ENCODE data around the gene RAD23A.

DNA sequence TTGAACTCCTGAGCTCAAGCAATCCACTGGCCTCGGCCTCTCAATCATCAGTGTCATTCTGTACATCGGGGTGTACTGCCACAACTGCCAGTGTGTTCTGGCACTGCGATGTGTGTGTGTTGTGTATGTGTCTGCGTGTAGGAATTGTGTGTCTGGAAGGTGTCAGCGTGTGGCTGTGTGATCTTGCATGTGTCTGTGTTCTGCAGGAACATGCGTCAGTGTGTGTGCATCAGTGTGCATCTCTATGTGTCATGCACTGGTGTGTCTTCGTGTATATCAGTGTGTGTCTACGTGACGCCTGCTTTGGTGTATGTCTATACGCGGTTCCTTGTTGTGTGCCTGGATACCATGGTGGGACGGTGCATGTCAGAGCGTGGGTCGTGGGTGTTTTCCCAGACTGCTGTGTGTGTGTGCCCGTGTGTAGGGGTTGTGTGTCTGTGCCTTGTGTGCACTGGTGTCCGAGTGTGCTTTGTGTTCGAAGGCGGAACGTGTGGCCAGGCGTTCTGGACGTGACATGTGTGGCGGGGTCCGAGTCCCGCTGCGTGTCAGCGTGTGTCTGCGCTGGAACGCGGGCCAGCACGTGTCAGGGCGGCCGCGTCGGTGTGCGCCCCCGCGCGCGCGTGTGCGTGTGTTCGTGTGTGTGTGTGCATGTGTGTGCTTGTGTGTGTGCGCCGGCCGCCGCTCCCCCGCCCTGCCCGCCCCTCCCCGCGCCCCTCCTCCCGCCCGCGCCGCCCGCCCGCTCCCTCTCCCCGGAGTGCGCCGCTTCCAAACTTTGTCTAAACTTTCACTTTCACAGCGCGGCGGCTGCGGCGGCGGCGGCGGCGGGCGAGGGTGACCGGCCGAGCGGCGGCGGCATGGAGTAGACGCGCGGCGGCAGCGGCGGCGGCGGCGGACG is 49.3 kb downstream of the RAD23A start, which contains the start of gene NFIX:
- TF ChIP-seq POLR2A (IDR thresholded peaks at IDR 0.05; ENCODE audit: low read depth, low read length) (no peak), SIN3A (IDR thresholded peaks at IDR 0.05; ENCODE audit: low read depth, low read length) (no peak), CHD2 (IDR thresholded peaks at IDR 0.05; ENCODE audit: borderline replicate concordance, low read depth, low read length) (no peak), TAF1 (IDR thresholded peaks at IDR 0.05; ENCODE audit: borderline replicate concordance, low read depth, low read length) (no peak), SUZ12 (IDR thresholded peaks at IDR 0.05; ENCODE audit: unreplicated experiment) (no peak), SMARCA5 (IDR thresholded peaks at IDR 0.05) (no peak)
- TF ChIP-seq, protein P1, sequence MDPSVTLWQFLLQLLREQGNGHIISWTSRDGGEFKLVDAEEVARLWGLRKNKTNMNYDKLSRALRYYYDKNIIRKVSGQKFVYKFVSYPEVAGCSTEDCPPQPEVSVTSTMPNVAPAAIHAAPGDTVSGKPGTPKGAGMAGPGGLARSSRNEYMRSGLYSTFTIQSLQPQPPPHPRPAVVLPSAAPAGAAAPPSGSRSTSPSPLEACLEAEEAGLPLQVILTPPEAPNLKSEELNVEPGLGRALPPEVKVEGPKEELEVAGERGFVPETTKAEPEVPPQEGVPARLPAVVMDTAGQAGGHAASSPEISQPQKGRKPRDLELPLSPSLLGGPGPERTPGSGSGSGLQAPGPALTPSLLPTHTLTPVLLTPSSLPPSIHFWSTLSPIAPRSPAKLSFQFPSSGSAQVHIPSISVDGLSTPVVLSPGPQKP (IDR thresholded peaks at IDR 0.05; ENCODE audit: low read depth, low read length), result no peak
- TF ChIP-seq, protein P2, sequence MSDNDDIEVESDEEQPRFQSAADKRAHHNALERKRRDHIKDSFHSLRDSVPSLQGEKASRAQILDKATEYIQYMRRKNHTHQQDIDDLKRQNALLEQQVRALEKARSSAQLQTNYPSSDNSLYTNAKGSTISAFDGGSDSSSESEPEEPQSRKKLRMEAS (IDR thresholded peaks at IDR 0.05; ENCODE audit: low read depth, low read length), result no peak
- TF ChIP-seq, protein P3, sequence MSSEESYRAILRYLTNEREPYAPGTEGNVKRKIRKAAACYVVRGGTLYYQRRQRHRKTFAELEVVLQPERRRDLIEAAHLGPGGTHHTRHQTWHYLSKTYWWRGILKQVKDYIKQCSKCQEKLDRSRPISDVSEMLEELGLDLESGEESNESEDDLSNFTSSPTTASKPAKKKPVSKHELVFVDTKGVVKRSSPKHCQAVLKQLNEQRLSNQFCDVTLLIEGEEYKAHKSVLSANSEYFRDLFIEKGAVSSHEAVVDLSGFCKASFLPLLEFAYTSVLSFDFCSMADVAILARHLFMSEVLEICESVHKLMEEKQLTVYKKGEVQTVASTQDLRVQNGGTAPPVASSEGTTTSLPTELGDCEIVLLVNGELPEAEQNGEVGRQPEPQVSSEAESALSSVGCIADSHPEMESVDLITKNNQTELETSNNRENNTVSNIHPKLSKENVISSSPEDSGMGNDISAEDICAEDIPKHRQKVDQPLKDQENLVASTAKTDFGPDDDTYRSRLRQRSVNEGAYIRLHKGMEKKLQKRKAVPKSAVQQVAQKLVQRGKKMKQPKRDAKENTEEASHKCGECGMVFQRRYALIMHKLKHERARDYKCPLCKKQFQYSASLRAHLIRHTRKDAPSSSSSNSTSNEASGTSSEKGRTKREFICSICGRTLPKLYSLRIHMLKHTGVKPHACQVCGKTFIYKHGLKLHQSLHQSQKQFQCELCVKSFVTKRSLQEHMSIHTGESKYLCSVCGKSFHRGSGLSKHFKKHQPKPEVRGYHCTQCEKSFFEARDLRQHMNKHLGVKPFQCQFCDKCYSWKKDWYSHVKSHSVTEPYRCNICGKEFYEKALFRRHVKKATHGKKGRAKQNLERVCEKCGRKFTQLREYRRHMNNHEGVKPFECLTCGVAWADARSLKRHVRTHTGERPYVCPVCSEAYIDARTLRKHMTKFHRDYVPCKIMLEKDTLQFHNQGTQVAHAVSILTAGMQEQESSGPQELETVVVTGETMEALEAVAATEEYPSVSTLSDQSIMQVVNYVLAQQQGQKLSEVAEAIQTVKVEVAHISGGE (CRISPR knock-in tag; IDR thresholded peaks at IDR 0.05), result no peak

All from GM12878 (cell line).